Measurements from ENCODE around the gene LYZL2.
"Not testable (repeated sequence)": the region's sequence is repeated elsewhere in the genome, so short reads cannot be mapped to it uniquely, and the experiment has no call there.

Gene LYZL2

GRCh38 chr10:30662814-30663213 lies 33.3 kb upstream of the LYZL2 start:
- TF ChIP-seq CTCF (IDR thresholded peaks at IDR 0.05; ENCODE audit: extremely low read depth, missing control alignments), result no peak
- no peak for DNase-seq (ENCODE audit: low spot score)

GRCh38 chr10:30660314-30660713 lies 30.8 kb upstream of the LYZL2 start:
- DNase-seq (ENCODE audit: low spot score), result not testable (repeated sequence)

- TF ChIP-seq CTCF (IDR thresholded peaks at IDR 0.05; ENCODE audit: extremely low read depth, missing control alignments), result no peak
Observed at GRCh38 chr10:30656233-30656632, 26.7 kb upstream of the LYZL2 start.

GRCh38 chr10:30655001-30655400 lies 25.4 kb upstream of the LYZL2 start:
- DNase-seq (ENCODE audit: low spot score), result not testable (repeated sequence)

More at GRCh38 chr10:30656233-30656632, 26.7 kb upstream of the LYZL2 start:
- DNase-seq (ENCODE audit: low spot score), result no peak

GRCh38 chr10:30651470-30652397 lies 22.2 kb upstream of the LYZL2 start:
- DNase-seq (ENCODE audit: low spot score), result not testable (repeated sequence)

- TF ChIP-seq CTCF (IDR thresholded peaks at IDR 0.05; ENCODE audit: extremely low read depth, missing control alignments), result no peak
- no peak for DNase-seq (ENCODE audit: low spot score)
Observed at GRCh38 chr10:30647089-30647488, 17.5 kb upstream of the LYZL2 start.

- no peak for DNase-seq (ENCODE audit: low spot score)
Observed at GRCh38 chr10:30645340-30645827, 15.8 kb upstream of the LYZL2 start.

GRCh38 chr10:30644408-30644861 lies 14.9 kb upstream of the LYZL2 start:
- not testable (repeated sequence) for DNase-seq (ENCODE audit: low spot score)

More at GRCh38 chr10:30645340-30645827, 15.8 kb upstream of the LYZL2 start:
- TF ChIP-seq CTCF (IDR thresholded peaks at IDR 0.05; ENCODE audit: extremely low read depth, missing control alignments), result no peak

GRCh38 chr10:30643557-30644199 lies 14.1 kb upstream of the LYZL2 start:
- DNase-seq (ENCODE audit: low spot score), result not testable (repeated sequence)

- not testable (repeated sequence) for DNase-seq (ENCODE audit: low spot score)
Observed at GRCh38 chr10:30642856-30643255, 13.3 kb upstream of the LYZL2 start.
